H9 (cell line): ENCODE measurements around the gene MTG2. TPM values are rescaled to one million over a fixed set of nuclear protein-coding genes. Genes with fewer than 3 reads are reported as not detected.
A peak's percentile ranks its signal among the peaks of the same experiment; 100 is the strongest.

Experiments
- DNase-seq: peaks from one replicate; pipeline ENCODE4 v3.0.0-alpha.2; 2017
- H2AFZ ChIP-seq: one replicate; pipeline ENCODE4 v1.6.1; 2013; ENCODE audit warnings: mild to moderate bottlenecking, low read length, control low read depth, moderate library complexity
- H2AK5ac ChIP-seq: 2 replicates; pipeline ENCODE4 v1.6.1; 2013; ENCODE audit warnings: low read length, control low read depth, mixed read lengths; ENCODE audit not compliant: insufficient read length
- H2BK120ac ChIP-seq: one replicate; pipeline ENCODE4 v1.6.1; 2013; ENCODE audit warnings: low read depth, mild to moderate bottlenecking, low read length, control low read depth, inconsistent platforms; ENCODE audit not compliant: poor library complexity, severe bottlenecking
- H2BK12ac ChIP-seq: 2 replicates; pipeline ENCODE4 v1.6.1; 2013; ENCODE audit warnings: low read length, control low read depth, mixed read lengths, low read depth; ENCODE audit not compliant: insufficient read length
- H2BK15ac ChIP-seq: 2 replicates; pipeline ENCODE4 v1.6.1; 2013; ENCODE audit warnings: low read depth, low read length, control low read depth
- H2BK20ac ChIP-seq: one replicate; pipeline ENCODE4 v1.6.1; 2013; ENCODE audit warnings: low read depth, mild to moderate bottlenecking, low read length, control low read depth, inconsistent platforms; ENCODE audit not compliant: poor library complexity, severe bottlenecking
- H2BK5ac ChIP-seq: 2 replicates; pipeline ENCODE4 v1.6.1; 2013; ENCODE audit warnings: low read length, control low read depth, mixed read lengths; ENCODE audit not compliant: insufficient read length
- H3K14ac ChIP-seq: 2 replicates; pipeline ENCODE4 v1.6.1; 2013; ENCODE audit warnings: low read length, control low read depth; ENCODE audit not compliant: insufficient read depth
- H3K18ac ChIP-seq: 2 replicates; pipeline ENCODE4 v1.6.1; 2013; ENCODE audit warnings: low read depth, mild to moderate bottlenecking, mixed read lengths, low read length, control low read depth; ENCODE audit not compliant: insufficient read length
- H3K23ac ChIP-seq: 2 replicates; pipeline ENCODE4 v1.6.1; 2013; ENCODE audit warnings: low read length, control low read depth, mixed read lengths, low read depth; ENCODE audit not compliant: insufficient read length
- H3K23me2 ChIP-seq: 2 replicates; pipeline ENCODE4 v1.6.1; 2013; ENCODE audit warnings: low read depth, mild to moderate bottlenecking, mixed read lengths, low read length, control low read depth; ENCODE audit not compliant: insufficient read length, poor library complexity, severe bottlenecking
- H3K27ac ChIP-seq: 2 replicates; pipeline ENCODE4 v1.5.1; 2013; ENCODE audit warnings: low read length, control low read depth, mixed read lengths, low read depth; ENCODE audit not compliant: insufficient read length
- H3K27me3 ChIP-seq: 2 replicates; pipeline ENCODE4 v1.6.1; 2013; ENCODE audit warnings: low read length, control low read depth, inconsistent platforms; ENCODE audit not compliant: insufficient read depth
- H3K4ac ChIP-seq: 2 replicates; pipeline ENCODE4 v1.6.1; 2013; ENCODE audit warnings: low read depth, mild to moderate bottlenecking, control low read depth, inconsistent platforms, low read length, moderate library complexity
- H3K4me1 ChIP-seq: 2 replicates; pipeline ENCODE4 v1.6.1; 2013; ENCODE audit warnings: low read length, control low read depth, inconsistent platforms; ENCODE audit not compliant: insufficient read depth
- H3K4me2 ChIP-seq: 2 replicates; pipeline ENCODE4 v1.6.1; 2013; ENCODE audit warnings: low read length, control low read depth, mixed read lengths; ENCODE audit not compliant: insufficient read length, insufficient read depth
- H3K56ac ChIP-seq: 2 replicates; pipeline ENCODE4 v1.6.1; 2013; ENCODE audit warnings: low read depth, mild to moderate bottlenecking, mixed read lengths, low read length, control low read depth; ENCODE audit not compliant: insufficient read length
- H3K79me1 ChIP-seq: 2 replicates; pipeline ENCODE4 v1.6.1; 2013; ENCODE audit warnings: low read depth, mild to moderate bottlenecking, moderate library complexity, low read length, control low read depth, inconsistent platforms; ENCODE audit not compliant: insufficient read depth, poor library complexity, severe bottlenecking
- H3K79me2 ChIP-seq: 2 replicates; pipeline ENCODE4 v1.6.1; 2013; ENCODE audit warnings: low read length, control low read depth, inconsistent platforms; ENCODE audit not compliant: insufficient read depth
- H3K9ac ChIP-seq: 2 replicates; pipeline ENCODE4 v1.6.1; 2013; ENCODE audit warnings: low read length, control low read depth, mixed read lengths; ENCODE audit not compliant: insufficient read length; ENCODE audit errors: extremely low read depth
- H3K9me3 ChIP-seq: one replicate; pipeline ENCODE4 v1.6.1; 2013; ENCODE audit warnings: low read depth, low read length, inconsistent platforms; ENCODE audit not compliant: control insufficient read depth
- H3T11ph ChIP-seq: one replicate; pipeline ENCODE4 v1.6.1; 2013; ENCODE audit warnings: mild to moderate bottlenecking, low read length, control low read depth, inconsistent platforms
- H4K20me1 ChIP-seq: one replicate; pipeline ENCODE4 v1.6.1; 2013; ENCODE audit not compliant: control insufficient read depth, insufficient read length, insufficient read depth
- H4K5ac ChIP-seq: 2 replicates; pipeline ENCODE4 v1.6.1; 2013; ENCODE audit warnings: low read depth, mild to moderate bottlenecking, mixed read lengths, low read length, control low read depth; ENCODE audit not compliant: insufficient read length
- H4K8ac ChIP-seq: replicated peaks from 2 replicates; pipeline ENCODE4 v1.6.1; 2013; ENCODE audit warnings: low read length, control low read depth, mixed read lengths, low read depth; ENCODE audit not compliant: insufficient read length
- H4K91ac ChIP-seq: 2 replicates; pipeline ENCODE4 v1.6.1; 2013; ENCODE audit warnings: low read depth, mild to moderate bottlenecking, moderate library complexity, mixed read lengths, low read length, control low read depth; ENCODE audit not compliant: insufficient read length
- H3K27ac Mint-ChIP-seq, 3 experiments: 2 replicates in 2 of 3; 3 replicates in 1 of 3; pipeline ENCODE4 v1.8.0; 2020 to 2021; ENCODE audit warnings: mixed read lengths in 3 of 3, mild to moderate bottlenecking in 1 of 3, moderate library complexity in 1 of 3
- H3K27me3 Mint-ChIP-seq: 2 replicates; pipeline ENCODE4 v1.8.0; 2021; ENCODE audit warnings: low read depth, mild to moderate bottlenecking, moderate library complexity, mixed read lengths
- H3K36me3 Mint-ChIP-seq, 3 experiments: 2 replicates in 2 of 3; 3 replicates in 1 of 3; pipeline ENCODE4 v1.8.0; 2020 to 2021; ENCODE audit warnings: low read depth in 3 of 3, mixed read lengths in 3 of 3; ENCODE audit not compliant: insufficient read depth in 1 of 3
- H3K4me1 Mint-ChIP-seq, 2 experiments: 2 replicates each; pipeline ENCODE4 v1.8.0; 2020; ENCODE audit warnings: mixed read lengths in 2 of 2
- H3K4me3 Mint-ChIP-seq, 2 experiments: 2 replicates in 1 of 2; 3 replicates in 1 of 2; pipeline ENCODE4 v1.8.0; 2020 to 2021; ENCODE audit warnings: mild to moderate bottlenecking in 2 of 2, mixed read lengths in 2 of 2, moderate library complexity in 1 of 2
- H3K9me3 Mint-ChIP-seq, 2 experiments: 2 replicates in 1 of 2; 3 replicates in 1 of 2; pipeline ENCODE4 v1.8.0; 2020; ENCODE audit warnings: mild to moderate bottlenecking in 2 of 2, mixed read lengths in 2 of 2, moderate library complexity in 1 of 2
- WGBS: extraction: QIAGEN DNeasy Blood & Tissue Kit; methylation state at CpG from one replicate; pipeline ENCODE4 v1.1.7; 2013; ENCODE audit warnings: missing lambda C conversion rate, low lambda C conversion rate, mixed read lengths; ENCODE audit not compliant: insufficient read length; ENCODE audit errors: extremely low coverage; 5-methylcytosine and 5-hydroxymethylcytosine counted together
- total RNA-seq: library from RNA; stranded (reverse); gene quantifications from 2 replicates; pipeline ENCODE4 v1.2.1, GENCODE V29; 2021
- TF ChIP-seq, protein P1 (sequence below): fragments of 200-600 bp; sonication (generic); conservative IDR thresholded peaks from 3 replicates; pipeline ENCODE4 v1.8.0; 2021; ENCODE audit warnings: antibody characterized with exemption, mild to moderate bottlenecking

MTG2 gene
- total RNA-seq, 1 experiment from 2014 or later: 25.1 TPM

DNA sequence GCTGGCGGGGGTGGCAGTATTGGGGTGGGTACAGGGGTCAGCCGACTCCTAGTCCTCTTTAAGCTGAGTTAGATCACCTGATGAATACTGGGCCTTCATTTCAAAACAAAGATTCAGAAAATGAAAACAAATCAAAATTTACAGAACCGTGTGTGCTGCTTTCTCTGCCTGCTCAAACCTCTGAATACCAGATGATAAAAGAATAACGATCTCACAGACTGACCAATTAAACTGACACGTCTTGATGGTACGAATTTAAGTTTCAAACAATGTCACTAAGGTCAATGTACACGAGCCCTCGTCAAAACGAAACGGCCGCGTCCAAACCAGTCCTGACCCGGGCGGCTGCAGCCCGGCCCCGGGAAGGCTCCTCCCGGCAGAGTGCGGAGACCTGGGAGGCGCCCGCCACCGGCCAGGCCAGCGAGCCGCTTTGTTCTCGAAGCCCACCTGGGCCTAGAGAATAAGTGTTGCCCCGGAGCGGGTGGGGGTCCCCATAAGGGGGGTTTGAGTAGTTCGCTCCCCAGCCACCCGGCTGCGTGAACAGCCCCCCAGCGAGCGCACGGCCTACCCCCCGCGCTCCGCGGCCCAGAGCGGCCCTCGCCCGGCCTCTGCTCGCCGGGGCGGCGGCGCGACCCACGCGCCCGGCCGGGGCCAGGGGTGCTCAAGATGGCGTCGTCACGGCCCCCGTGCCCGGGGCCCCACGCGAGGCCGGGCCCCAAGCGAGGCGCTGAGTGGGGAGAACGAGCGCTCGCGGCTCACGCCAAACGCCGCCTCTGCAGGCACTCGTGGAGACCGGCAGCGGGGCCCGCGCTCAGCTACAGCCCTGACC lies 40.4 kb upstream of the MTG2 start:
- Histone ChIP-seq H3K4ac (no peak overlapping the region), H3K18ac (no peak overlapping the region), H3K79me2 (peaks cover 42% of the 10 kb centered on the region), H4K8ac (no peak overlapping the region), H3T11ph (no peak overlapping the region), H2BK20ac (no peak overlapping the region), H4K5ac (no peak overlapping the region), H3K23me2 (peaks cover 7% of the 10 kb centered on the region), H3K56ac (no peak overlapping the region), H3K4me2 (peak overlapping the region; percentile 68), H3K79me1 (peaks cover 11% of the 10 kb centered on the region), H3K27ac (no peak overlapping the region), H2BK5ac (no peak overlapping the region), H3K4me1 (no peaks in the 10 kb centered on the region), H2BK12ac (no peak overlapping the region), H3K9ac (peak overlapping the region; percentile 81), H3K9me3 (no peaks in the 10 kb centered on the region), H2BK120ac (no peak overlapping the region), H3K14ac (peak overlapping the region; percentile 11; the same call in 1 of the 2 replicates), H2AK5ac (no peak overlapping the region), H2AFZ (no peak overlapping the region), H4K91ac (no peak overlapping the region), H3K27me3 (no peaks in the 10 kb centered on the region), H2BK15ac (no peak overlapping the region), H4K20me1 (no peaks in the 10 kb centered on the region), H3K23ac (no peak overlapping the region)
- Mint-ChIP-seq H3K4me1 (peaks cover 29 to 33% of the 10 kb centered on the region in 2 experiments), H3K27ac (peak overlapping the region in 2 of 3 experiments; percentile 93 to 94; a peak in 5 of 7 replicates), H3K27me3 (no peaks in the 10 kb centered on the region), H3K9me3 (no peaks in the 10 kb centered on the region; a peak in 1 of 5 replicates), H3K4me3 (peak overlapping the region; percentile 84 to 92), H3K36me3 (peaks cover 43 to 55% (median 44%) of the 10 kb centered on the region in 3 experiments)
- no peak for DNase-seq
- WGBS: no CpG with 5 or more reads among the region's 71 CpGs
- TF ChIP-seq, protein P1, sequence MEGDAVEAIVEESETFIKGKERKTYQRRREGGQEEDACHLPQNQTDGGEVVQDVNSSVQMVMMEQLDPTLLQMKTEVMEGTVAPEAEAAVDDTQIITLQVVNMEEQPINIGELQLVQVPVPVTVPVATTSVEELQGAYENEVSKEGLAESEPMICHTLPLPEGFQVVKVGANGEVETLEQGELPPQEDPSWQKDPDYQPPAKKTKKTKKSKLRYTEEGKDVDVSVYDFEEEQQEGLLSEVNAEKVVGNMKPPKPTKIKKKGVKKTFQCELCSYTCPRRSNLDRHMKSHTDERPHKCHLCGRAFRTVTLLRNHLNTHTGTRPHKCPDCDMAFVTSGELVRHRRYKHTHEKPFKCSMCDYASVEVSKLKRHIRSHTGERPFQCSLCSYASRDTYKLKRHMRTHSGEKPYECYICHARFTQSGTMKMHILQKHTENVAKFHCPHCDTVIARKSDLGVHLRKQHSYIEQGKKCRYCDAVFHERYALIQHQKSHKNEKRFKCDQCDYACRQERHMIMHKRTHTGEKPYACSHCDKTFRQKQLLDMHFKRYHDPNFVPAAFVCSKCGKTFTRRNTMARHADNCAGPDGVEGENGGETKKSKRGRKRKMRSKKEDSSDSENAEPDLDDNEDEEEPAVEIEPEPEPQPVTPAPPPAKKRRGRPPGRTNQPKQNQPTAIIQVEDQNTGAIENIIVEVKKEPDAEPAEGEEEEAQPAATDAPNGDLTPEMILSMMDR: no peak; the same call in 2 of the 3 replicates
